ENCODE measurements around the gene SP5.
"Not testable (repeated sequence)": the region's sequence is repeated elsewhere in the genome, so short reads cannot be mapped to it uniquely, and the experiment has no call there.

The SP5 gene

DNA sequence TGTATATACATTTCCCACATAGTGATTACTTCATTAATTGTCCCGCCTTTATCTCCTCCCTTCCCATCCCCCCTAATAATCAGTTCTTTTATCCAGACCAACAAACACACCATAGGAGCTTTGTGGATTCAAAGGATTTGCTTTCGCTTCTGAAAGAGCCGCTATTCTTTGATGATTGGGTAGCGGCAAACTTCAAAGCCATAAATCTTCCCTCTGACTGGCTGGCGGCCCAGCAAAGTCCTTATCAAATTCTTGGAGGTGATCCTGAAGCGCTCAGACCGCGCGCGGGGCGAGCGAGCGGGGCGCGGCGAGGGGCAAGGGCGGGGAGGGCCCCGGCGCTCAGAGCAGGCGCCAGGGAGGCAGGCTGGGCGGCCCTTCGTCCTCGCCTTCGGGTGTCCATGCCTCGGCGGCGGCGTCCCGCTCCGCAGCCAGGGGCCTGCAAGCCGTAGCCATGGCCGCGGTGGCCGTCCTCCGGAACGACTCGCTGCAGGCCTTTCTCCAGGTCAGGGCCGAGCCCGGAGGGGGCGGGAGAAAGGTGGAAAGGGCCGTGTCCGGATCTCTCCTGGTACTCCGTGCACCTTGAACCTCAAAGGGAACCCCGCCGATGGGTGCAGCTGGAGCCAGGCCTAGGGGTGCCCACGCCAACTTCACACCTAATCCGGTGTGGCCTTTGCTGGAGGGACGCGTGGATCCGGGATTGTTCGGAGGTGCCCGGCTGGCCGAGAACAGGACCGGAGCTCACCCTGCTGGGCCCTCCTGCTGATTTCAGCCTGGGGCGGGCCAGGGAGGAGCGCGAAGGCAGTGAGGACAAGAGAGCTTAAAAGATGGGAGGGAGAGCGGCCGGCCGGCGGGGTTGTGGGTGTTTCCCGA is at the start of gene SP5:
TSS of gene SP5 (plus strand) at position 276 of the 870 bp plus-strand sequence. CDS start at position 452, 176 bp downstream.
- H3K27ac Mint-ChIP-seq = peak within 1 kb of the TSS in 1 of 3 experiments; percentile 23
- peak within 1 kb of the TSS; percentile 85 to 90 (median 86) for H3K4me3 Mint-ChIP-seq
- peaks cover 89% of the 10 kb centered on the region for H3K27me3 Mint-ChIP-seq (ENCODE audit: low read depth)
- peaks cover 36% of the 10 kb centered on the region for H3K4me1 Mint-ChIP-seq
- H3K9me3 Mint-ChIP-seq = peaks cover 2% of the 10 kb centered on the region
- TF ChIP-seq CTCF (IDR thresholded peaks at IDR 0.05; ENCODE audit: unreplicated experiment in 3 of 3) = no peak
- H3K36me3 Mint-ChIP-seq (ENCODE audit: low read depth) = no peaks in the 10 kb centered on the region

- H3K27ac Mint-ChIP-seq = no peak overlapping the region
- no peaks in the 10 kb centered on the region for H3K36me3 Mint-ChIP-seq (ENCODE audit: low read depth)
- no peak for TF ChIP-seq CTCF (IDR thresholded peaks at IDR 0.05; ENCODE audit: unreplicated experiment in 3 of 3)
- peaks cover 3% of the 10 kb centered on the region for H3K27me3 Mint-ChIP-seq (ENCODE audit: low read depth)
- H3K4me1 Mint-ChIP-seq = peaks cover under 1% of the 10 kb centered on the region
- no peaks in the 10 kb centered on the region for H3K9me3 Mint-ChIP-seq
- no peak overlapping the region for H3K4me3 Mint-ChIP-seq
Observed at GRCh38 chr2:170665743-170666142, 49.4 kb upstream of the SP5 start.

DNA sequence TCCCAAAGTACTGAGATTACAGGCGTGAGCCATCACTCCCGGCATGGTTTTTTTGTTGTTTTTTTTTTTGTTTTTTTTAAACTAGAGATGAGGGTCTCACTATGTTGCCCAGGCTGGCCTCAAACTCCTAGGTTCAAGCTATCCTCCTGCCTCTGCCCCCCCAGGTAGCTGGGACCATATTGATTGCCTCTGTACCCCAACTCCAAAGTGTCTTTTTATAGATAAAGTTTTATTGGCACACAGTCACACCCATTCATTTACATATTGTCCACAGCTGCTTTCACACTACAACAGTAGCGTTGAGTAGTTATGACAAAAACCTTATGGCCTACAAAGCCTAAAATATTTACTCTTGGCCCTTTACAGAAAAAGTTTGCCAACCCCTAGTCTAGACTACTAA is 45.2 kb upstream of the SP5 start:
- peaks cover 3% of the 10 kb centered on the region for H3K27me3 Mint-ChIP-seq (ENCODE audit: low read depth)
- H3K4me1 Mint-ChIP-seq = no peaks in the 10 kb centered on the region
- no peak for TF ChIP-seq CTCF (IDR thresholded peaks at IDR 0.05; ENCODE audit: unreplicated experiment in 3 of 3)
- H3K27ac Mint-ChIP-seq = no peak overlapping the region
- H3K9me3 Mint-ChIP-seq = no peaks in the 10 kb centered on the region
- no peak overlapping the region for H3K4me3 Mint-ChIP-seq
- no peaks in the 10 kb centered on the region for H3K36me3 Mint-ChIP-seq (ENCODE audit: low read depth)

- H3K36me3 Mint-ChIP-seq (ENCODE audit: low read depth) = no peaks in the 10 kb centered on the region
- H3K4me3 Mint-ChIP-seq = no peak overlapping the region
- TF ChIP-seq CTCF (IDR thresholded peaks at IDR 0.05; ENCODE audit: unreplicated experiment in 3 of 3) = no peak
- no peak overlapping the region for H3K27ac Mint-ChIP-seq
- H3K9me3 Mint-ChIP-seq = no peaks in the 10 kb centered on the region
- peaks cover 3% of the 10 kb centered on the region for H3K27me3 Mint-ChIP-seq (ENCODE audit: low read depth)
- no peaks in the 10 kb centered on the region for H3K4me1 Mint-ChIP-seq
Observed at GRCh38 chr2:170670651-170671050, 44.5 kb upstream of the SP5 start.

DNA sequence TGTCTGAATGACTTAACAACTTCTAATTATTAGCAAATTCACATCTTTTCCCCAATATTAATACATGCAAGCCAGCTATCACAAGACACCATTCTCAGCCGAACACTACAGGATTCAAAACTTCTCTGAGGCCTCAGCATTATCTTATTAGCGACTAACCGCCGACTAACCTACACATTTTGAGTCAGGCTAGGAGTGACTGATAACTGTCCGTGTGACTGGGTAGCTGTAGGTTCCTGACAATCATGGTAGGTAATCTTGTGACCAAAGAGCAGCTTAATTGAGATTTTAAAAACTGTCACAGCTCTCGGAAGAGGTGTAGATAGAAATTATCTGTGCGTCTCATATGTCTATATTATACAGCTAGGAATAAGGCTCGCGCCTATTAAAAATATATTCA is 44.1 kb upstream of the SP5 start:
- TF ChIP-seq CTCF (IDR thresholded peaks at IDR 0.05; ENCODE audit: unreplicated experiment in 3 of 3) = no peak
- Mint-ChIP-seq H3K27me3 (ENCODE audit: low read depth) (peaks cover 3% of the 10 kb centered on the region), H3K27ac (no peak overlapping the region), H3K36me3 (ENCODE audit: low read depth) (no peaks in the 10 kb centered on the region), H3K4me3 (no peak overlapping the region), H3K4me1 (no peaks in the 10 kb centered on the region), H3K9me3 (no peaks in the 10 kb centered on the region)

- not testable (repeated sequence) for H3K27me3 Mint-ChIP-seq (ENCODE audit: low read depth); H3K36me3 Mint-ChIP-seq (ENCODE audit: low read depth); H3K9me3 Mint-ChIP-seq; H3K4me3 Mint-ChIP-seq; H3K27ac Mint-ChIP-seq; H3K4me1 Mint-ChIP-seq
Observed at GRCh38 chr2:170674282-170674681, 40.9 kb upstream of the SP5 start.

Measured in nephron (organoid).